B cell (primary cell): Measurements from ENCODE around the gene EFCC1. TPM values are rescaled to one million over a fixed set of nuclear protein-coding genes. Genes with fewer than 3 reads are reported as not detected.

Experiments
- ATAC-seq: fragments of 200-7000 bp; cut with Tn5 transposase; one replicate; pipeline ENCODE4 v1.10.0; 2021; ENCODE audit warnings: low read depth, mild to moderate bottlenecking, moderate number of reproducible peaks, moderate library complexity
- CTCF ChIA-PET: fragments of 350-600 bp; sonication (Branson Sonifier 250); formaldehyde crosslinking; loops from one replicate; lab custom pipeline; 2021; ENCODE audit warnings: antibody characterized with exemption, inconsistent platforms; lab: Charles Lee
- POLR2A ChIA-PET: fragments of 350-600 bp; sonication (Branson Sonifier 250); formaldehyde crosslinking; loops from one replicate; lab custom pipeline; 2021; ENCODE audit warnings: antibody characterized with exemption; lab: Charles Lee
- DNase-seq: peaks from one replicate; pipeline ENCODE4 v3.0.0; 2013
- H2AFZ ChIP-seq: 2 replicates; pipeline ENCODE4 v1.6.1; 2012; ENCODE audit warnings: mild to moderate bottlenecking, low read depth, low read length; ENCODE audit not compliant: insufficient read depth, poor library complexity, severe bottlenecking
- H3K27ac ChIP-seq, 2 donors: 1 replicate in 1 of 2; 2 replicates in 1 of 2; pipeline ENCODE4 v1.5.1; 2012 to 2013; ENCODE audit warnings: low read length in 2 of 2, mild to moderate bottlenecking in 2 of 2, moderate library complexity in 1 of 2
- H3K27me3 ChIP-seq, 4 experiments: fragments of 200-600 bp in 1 of 4; sonication (generic) in 1 of 4; replicated peaks in 1 of 4; 1 replicate in 2 of 4; 2 replicates in 2 of 4; pipeline versions ENCODE4 v1.6.1 to v1.7.0; 2013 to 2016; ENCODE audit warnings: low read length in 3 of 4, mild to moderate bottlenecking in 2 of 4, mixed read lengths in 1 of 4, moderate library complexity in 1 of 4; ENCODE audit not compliant: insufficient read depth in 4 of 4, control insufficient read depth in 3 of 4; ENCODE audit errors: control extremely low read depth in 1 of 4
- H3K36me3 ChIP-seq, 2 experiments: replicated peaks in 1 of 2; 1 replicate in 1 of 2; 2 replicates in 1 of 2; pipeline versions ENCODE4 v1.6.1 to v1.7.1; 2013; ENCODE audit warnings: low read length in 1 of 2; ENCODE audit not compliant: insufficient read depth in 2 of 2, control insufficient read depth in 1 of 2; ENCODE audit errors: control extremely low read depth in 1 of 2, extremely low read depth in 1 of 2
- H3K4me1 ChIP-seq, 2 donors: fragments of 200-600 bp in 1 of 2; sonication (generic) in 1 of 2; 1 replicate in 1 of 2; 2 replicates in 1 of 2; pipeline versions ENCODE4 v1.5.1 to v1.6.1; 2013 to 2017; ENCODE audit warnings: low read length in 2 of 2; ENCODE audit not compliant: control insufficient read depth in 2 of 2, insufficient read depth in 2 of 2
- H3K4me2 ChIP-seq: replicated peaks from 2 replicates; pipeline ENCODE3; 2012; ENCODE audit warnings: mild to moderate bottlenecking, low read depth, low read length; ENCODE audit not compliant: poor library complexity, severe bottlenecking
- H3K4me3 ChIP-seq, 5 experiments: fragments of 200-600 bp in 1 of 5; sonication (generic) in 1 of 5; 1 replicate in 3 of 5; 2 replicates in 2 of 5; pipeline versions ENCODE4 v1.5.1 to v1.7.0; 2011 to 2016; ENCODE audit warnings: low read length in 4 of 5, mild to moderate bottlenecking in 4 of 5, low read depth in 2 of 5, control low read depth in 1 of 5, moderate library complexity in 1 of 5; ENCODE audit not compliant: insufficient read depth in 1 of 5; ENCODE audit errors: control extremely low read depth in 1 of 5, extremely low read depth in 1 of 5
- H3K79me2 ChIP-seq: fragments of 200-600 bp; sonication (generic); one replicate; pipeline ENCODE4 v1.6.0; 2016; ENCODE audit warnings: low read length; ENCODE audit not compliant: control insufficient read depth, insufficient read depth
- H3K9ac ChIP-seq: fragments of 200-600 bp; sonication (generic); 2 replicates; pipeline ENCODE4 v1.6.1; 2017; ENCODE audit warnings: mild to moderate bottlenecking, low read length, moderate library complexity
- H3K9me3 ChIP-seq, 3 donors: one replicate each; pipeline versions ENCODE4 v1.6.1 to v1.7.1; 2013; ENCODE audit warnings: low read length in 2 of 3; ENCODE audit not compliant: control insufficient read depth in 2 of 3, insufficient read depth in 1 of 3; ENCODE audit errors: control extremely low read depth in 1 of 3
- H4K20me1 ChIP-seq: 2 replicates; pipeline ENCODE4 v1.6.0; 2012; ENCODE audit warnings: mild to moderate bottlenecking, low read length; ENCODE audit not compliant: insufficient read depth, control insufficient read depth, poor library complexity, severe bottlenecking
- H3K27ac Mint-ChIP-seq: one replicate; pipeline ENCODE4 v1.8.0; 2021; ENCODE audit warnings: mixed read lengths
- H3K27me3 Mint-ChIP-seq: one replicate; pipeline ENCODE4 v1.8.0; 2021; ENCODE audit warnings: mixed read lengths
- H3K4me1 Mint-ChIP-seq: one replicate; pipeline ENCODE4 v1.8.0; 2021; ENCODE audit warnings: mixed read lengths
- H3K4me3 Mint-ChIP-seq: one replicate; pipeline ENCODE4 v1.8.0; 2021; ENCODE audit warnings: mixed read lengths
- H3K9me3 Mint-ChIP-seq: one replicate; pipeline ENCODE4 v1.8.0; 2022; ENCODE audit warnings: mixed read lengths; ENCODE audit not compliant: insufficient read depth
- EZH2 ChIP-seq: IDR thresholded peaks from 2 replicates; pipeline ENCODE4 v1.6.1; 2012; ENCODE audit warnings: borderline replicate concordance, low read depth, mild to moderate bottlenecking, moderate library complexity, low read length; ENCODE audit not compliant: insufficient read depth, poor library complexity, severe bottlenecking
- WGBS: methylation state at CpG from one replicate; pipeline ENCODE4 v1.1.5; 2013; ENCODE audit warnings: missing lambda C conversion rate; ENCODE audit not compliant: insufficient coverage; 5-methylcytosine and 5-hydroxymethylcytosine counted together
- intact Hi-C: fragments of 100-400 bp; cut with micrococcal nuclease; formaldehyde crosslinking; loops from one replicate; pipeline ENCODE4 v1.10.0; 2022
- polyA plus RNA-seq: library from polyadenylated mRNA; depleted of rRNA; stranded (reverse); fragments of >200 nt; gene quantifications from 2 replicates; pipeline ENCODE4 v1.2.3, GENCODE V29; 2012
- total RNA-seq, 2 donors: library from RNA; stranded (reverse); fragments of 120-200 nt in 1 of 2; gene quantifications; 1 replicate in 1 of 2; 2 replicates in 1 of 2; pipeline versions ENCODE4 v1.2.3 to v1.2.4, GENCODE V29; 2013 to 2022
- TF ChIP-seq, protein P1 (sequence below): fragments of 200-600 bp; IDR thresholded peaks from one replicate; pipeline ENCODE4 v1.8.0; 2022; ENCODE audit warnings: antibody characterized with exemption, mild to moderate bottlenecking

EFCC1 gene
- total and polyA plus RNA-seq, 2 donors (not counting 1 experiment from before 2014, with no cell fraction given) = 0.06 TPM; not detected in 1

DNA sequence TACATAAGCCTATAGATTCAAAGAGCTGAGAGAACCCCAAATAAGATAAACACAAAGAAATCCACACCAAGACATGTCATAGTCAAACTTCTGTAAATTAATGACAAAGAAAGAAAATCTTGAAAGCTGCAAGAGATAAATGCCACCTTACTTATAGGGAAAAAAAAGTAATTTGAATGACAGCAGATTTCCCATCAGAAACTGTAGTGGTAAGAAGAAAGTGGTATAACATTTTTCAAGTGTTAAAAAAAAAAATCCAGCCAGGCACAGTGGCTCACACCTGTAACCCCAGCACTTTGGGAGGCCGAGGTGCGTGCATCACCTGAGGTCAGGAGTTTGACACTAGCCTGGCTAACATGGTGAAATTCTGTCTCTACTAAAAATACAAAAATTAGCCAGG is 44.7 kb upstream of the EFCC1 start:
- no peak overlapping the region for H3K4me2 ChIP-seq
- Mint-ChIP-seq H3K4me1 (no peaks in the 10 kb centered on the region), H3K27me3 (peaks cover 13% of the 10 kb centered on the region), H3K27ac (no peak overlapping the region), H3K4me3 (no peak overlapping the region), H3K9me3 (no peaks in the 10 kb centered on the region)
- no peak overlapping the region for H3K9ac ChIP-seq
- POLR2A ChIA-PET = interaction anchor here (0.7 kb wide), 2 partner anchors 87 to 487 kb away, joined by 4 to 6 read pairs; no protein-coding TSS in a partner anchor
- WGBS = 83% methylated on average over 2 of the region's 2 CpGs
- no peak for DNase-seq
- H3K4me1 ChIP-seq = no peaks in the 10 kb centered on the region
- H3K27ac ChIP-seq = no peak overlapping the region
- no peaks in the 10 kb centered on the region for H3K27me3 ChIP-seq
- H3K9me3 ChIP-seq = peaks cover 0 to 5% (median 5%) of the 10 kb centered on the region in 3 donors
- no peak for TF ChIP-seq EZH2
- TF ChIP-seq, protein P1, sequence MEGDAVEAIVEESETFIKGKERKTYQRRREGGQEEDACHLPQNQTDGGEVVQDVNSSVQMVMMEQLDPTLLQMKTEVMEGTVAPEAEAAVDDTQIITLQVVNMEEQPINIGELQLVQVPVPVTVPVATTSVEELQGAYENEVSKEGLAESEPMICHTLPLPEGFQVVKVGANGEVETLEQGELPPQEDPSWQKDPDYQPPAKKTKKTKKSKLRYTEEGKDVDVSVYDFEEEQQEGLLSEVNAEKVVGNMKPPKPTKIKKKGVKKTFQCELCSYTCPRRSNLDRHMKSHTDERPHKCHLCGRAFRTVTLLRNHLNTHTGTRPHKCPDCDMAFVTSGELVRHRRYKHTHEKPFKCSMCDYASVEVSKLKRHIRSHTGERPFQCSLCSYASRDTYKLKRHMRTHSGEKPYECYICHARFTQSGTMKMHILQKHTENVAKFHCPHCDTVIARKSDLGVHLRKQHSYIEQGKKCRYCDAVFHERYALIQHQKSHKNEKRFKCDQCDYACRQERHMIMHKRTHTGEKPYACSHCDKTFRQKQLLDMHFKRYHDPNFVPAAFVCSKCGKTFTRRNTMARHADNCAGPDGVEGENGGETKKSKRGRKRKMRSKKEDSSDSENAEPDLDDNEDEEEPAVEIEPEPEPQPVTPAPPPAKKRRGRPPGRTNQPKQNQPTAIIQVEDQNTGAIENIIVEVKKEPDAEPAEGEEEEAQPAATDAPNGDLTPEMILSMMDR = no peak
- intact Hi-C loops = no loop called here
- H3K79me2 ChIP-seq = no peaks in the 10 kb centered on the region
- no peaks in the 10 kb centered on the region for H4K20me1 ChIP-seq
- no peak overlapping the region for H3K4me3 ChIP-seq
- no peak overlapping the region for H2AFZ ChIP-seq
- no peaks in the 10 kb centered on the region for H3K36me3 ChIP-seq
- CTCF ChIA-PET = interaction anchor here (0.9 kb wide), 1 partner anchor 97 kb away, joined by 3 read pairs; no protein-coding TSS in a partner anchor
- ATAC-seq = no peak

DNA sequence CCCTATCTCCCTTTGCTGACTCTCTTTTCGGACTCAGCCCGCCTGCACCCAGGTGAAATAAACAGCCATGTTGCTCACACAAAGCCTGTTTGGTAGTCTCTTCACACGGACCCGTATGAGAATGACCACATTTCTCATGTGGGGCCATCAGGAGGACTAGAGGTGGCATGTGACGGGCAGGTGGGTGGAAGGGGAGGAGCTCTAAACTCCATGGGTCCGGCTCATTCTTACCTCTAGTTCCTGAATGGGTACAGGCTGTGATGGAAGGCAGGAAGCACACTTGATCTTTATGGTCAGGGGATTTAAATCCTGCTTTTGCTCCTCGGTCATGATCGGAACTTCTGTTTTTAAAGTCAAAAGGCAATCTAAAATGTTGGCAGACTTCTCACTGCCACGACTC is 35.8 kb upstream of the EFCC1 start:
- peaks cover 6% of the 10 kb centered on the region for H3K27me3 Mint-ChIP-seq
- TF ChIP-seq, protein P1 = no peak
- TF ChIP-seq EZH2 = no peak
- H3K4me1 Mint-ChIP-seq = no peaks in the 10 kb centered on the region
- H3K9me3 Mint-ChIP-seq = no peaks in the 10 kb centered on the region
- no peaks in the 10 kb centered on the region for H4K20me1 ChIP-seq
- CTCF ChIA-PET = interaction anchor here (0.5 to 1.1 kb wide), 2 partner anchors 23 to 284 kb away, joined by 3 read pairs; partner anchors contain the start of gene COPG1
- no peak overlapping the region for H3K9ac ChIP-seq
- no peak overlapping the region for H3K27ac ChIP-seq
- 90% methylated on average over 5 of the region's 9 CpGs for WGBS
- no peak for DNase-seq
- no peak overlapping the region for H3K4me3 Mint-ChIP-seq
- no peak for ATAC-seq
- H3K79me2 ChIP-seq = no peaks in the 10 kb centered on the region
- peaks cover 0 to 3% of the 10 kb centered on the region in 2 donors for H3K4me1 ChIP-seq
- no peak overlapping the region for H3K4me2 ChIP-seq
- no peak overlapping the region for H3K4me3 ChIP-seq
- H3K27me3 ChIP-seq = no peaks in the 10 kb centered on the region
- H3K9me3 ChIP-seq = no peaks in the 10 kb centered on the region
- intact Hi-C loops = no loop called here
- H3K36me3 ChIP-seq = no peaks in the 10 kb centered on the region
- POLR2A ChIA-PET = no interaction called here
- no peak overlapping the region for H2AFZ ChIP-seq
- H3K27ac Mint-ChIP-seq = no peak overlapping the region
